Fibroblast of skin of left biceps (primary cell): ENCODE results near the gene ZC3H13.

ENCODE experiments used
- DNase-seq, 2 experiments: peaks; one replicate each; pipeline ENCODE4 v3.0.0-alpha.2; 2013; ENCODE audit warnings: low read depth in 2 of 2

ZC3H13 gene

GRCh38 chr13:46059405-46059804 is 6.9 kb upstream of the ZC3H13 start:
- no peak for DNase-seq

GRCh38 chr13:46058268-46058667 is 5.7 kb upstream of the ZC3H13 start:
- DNase-seq = no peak

- no peak for DNase-seq
These were observed 4.9 kb upstream of the ZC3H13 start for GRCh38 chr13:46057256-46058015.

- no peak for DNase-seq
These were observed 841 bp upstream of the ZC3H13 start for GRCh38 chr13:46053162-46054012.

- no peak for DNase-seq
These were observed 603 bp downstream of the ZC3H13 start for GRCh38 chr13:46051968-46052318.

GRCh38 chr13:46050771-46051170 is 1.8 kb downstream of the ZC3H13 start:
- DNase-seq = no peak

GRCh38 chr13:46045424-46045823 is 7.1 kb downstream of the ZC3H13 start:
- DNase-seq = no peak

- DNase-seq = no peak
These were observed 8.9 kb downstream of the ZC3H13 start for GRCh38 chr13:46043647-46044046.

GRCh38 chr13:46041419-46041839 is 11.1 kb downstream of the ZC3H13 start:
- DNase-seq = peak; percentile 79 to 82

- DNase-seq = no peak
These were observed 11.8 kb downstream of the ZC3H13 start for GRCh38 chr13:46040763-46041162.

- peak in 1 of 2 experiments; percentile 31 for DNase-seq
These were observed 12.9 kb downstream of the ZC3H13 start for GRCh38 chr13:46039411-46040182.

GRCh38 chr13:46038296-46038695 is 14.2 kb downstream of the ZC3H13 start:
- DNase-seq = no peak

- DNase-seq = no peak
These were observed 17.5 kb downstream of the ZC3H13 start for GRCh38 chr13:46035066-46035465.

- no peak for DNase-seq
These were observed 20.2 kb downstream of the ZC3H13 start for GRCh38 chr13:46032341-46032740.

- no peak for DNase-seq
These were observed 20.8 kb downstream of the ZC3H13 start for GRCh38 chr13:46031581-46032263.

GRCh38 chr13:46025157-46025556 is 27.4 kb downstream of the ZC3H13 start:
- DNase-seq = no peak

GRCh38 chr13:46022481-46022880 is 30.1 kb downstream of the ZC3H13 start:
- DNase-seq = no peak

GRCh38 chr13:46016216-46016615 is 36.3 kb downstream of the ZC3H13 start:
- DNase-seq = no peak

- DNase-seq = peak; percentile 28 to 30
These were observed 37.2 kb downstream of the ZC3H13 start for GRCh38 chr13:46015366-46015765.

- DNase-seq = no peak
These were observed 40.1 kb downstream of the ZC3H13 start for GRCh38 chr13:46012404-46012803.

GRCh38 chr13:46010148-46010547 is 42.4 kb downstream of the ZC3H13 start:
- DNase-seq = no peak

GRCh38 chr13:46008631-46009030 is 43.9 kb downstream of the ZC3H13 start:
- no peak for DNase-seq
